Measurements from ENCODE around the gene ST8SIA5. TPM values are rescaled to one million over a fixed set of nuclear protein-coding genes. Genes with fewer than 3 reads are reported as not detected.

Gene ST8SIA5
- total and polyA plus RNA-seq, 2 experiments from 2014 or later = 3.3 to 4.8 TPM

DNA sequence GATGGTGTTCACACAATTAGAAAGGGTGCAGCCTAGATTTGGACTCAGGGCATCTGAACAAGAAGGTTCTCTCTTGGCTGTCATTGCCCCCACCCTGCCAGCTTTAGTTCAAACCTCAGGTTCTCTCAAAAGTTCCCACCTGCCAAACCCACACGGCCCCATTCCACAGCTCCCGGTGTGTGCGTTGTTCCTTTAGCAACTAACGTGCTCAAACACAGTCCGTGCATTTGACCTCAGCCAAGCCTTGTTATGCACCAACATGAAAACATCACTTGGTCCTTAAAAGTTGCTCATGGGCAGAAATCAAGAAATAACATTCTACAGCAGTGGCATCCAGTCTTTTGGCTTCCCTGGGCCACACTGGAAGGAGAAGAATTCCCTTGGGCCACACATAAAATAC is 131.8 kb downstream of the ST8SIA5 start (continued):
- TF ChIP-seq, protein P1, sequence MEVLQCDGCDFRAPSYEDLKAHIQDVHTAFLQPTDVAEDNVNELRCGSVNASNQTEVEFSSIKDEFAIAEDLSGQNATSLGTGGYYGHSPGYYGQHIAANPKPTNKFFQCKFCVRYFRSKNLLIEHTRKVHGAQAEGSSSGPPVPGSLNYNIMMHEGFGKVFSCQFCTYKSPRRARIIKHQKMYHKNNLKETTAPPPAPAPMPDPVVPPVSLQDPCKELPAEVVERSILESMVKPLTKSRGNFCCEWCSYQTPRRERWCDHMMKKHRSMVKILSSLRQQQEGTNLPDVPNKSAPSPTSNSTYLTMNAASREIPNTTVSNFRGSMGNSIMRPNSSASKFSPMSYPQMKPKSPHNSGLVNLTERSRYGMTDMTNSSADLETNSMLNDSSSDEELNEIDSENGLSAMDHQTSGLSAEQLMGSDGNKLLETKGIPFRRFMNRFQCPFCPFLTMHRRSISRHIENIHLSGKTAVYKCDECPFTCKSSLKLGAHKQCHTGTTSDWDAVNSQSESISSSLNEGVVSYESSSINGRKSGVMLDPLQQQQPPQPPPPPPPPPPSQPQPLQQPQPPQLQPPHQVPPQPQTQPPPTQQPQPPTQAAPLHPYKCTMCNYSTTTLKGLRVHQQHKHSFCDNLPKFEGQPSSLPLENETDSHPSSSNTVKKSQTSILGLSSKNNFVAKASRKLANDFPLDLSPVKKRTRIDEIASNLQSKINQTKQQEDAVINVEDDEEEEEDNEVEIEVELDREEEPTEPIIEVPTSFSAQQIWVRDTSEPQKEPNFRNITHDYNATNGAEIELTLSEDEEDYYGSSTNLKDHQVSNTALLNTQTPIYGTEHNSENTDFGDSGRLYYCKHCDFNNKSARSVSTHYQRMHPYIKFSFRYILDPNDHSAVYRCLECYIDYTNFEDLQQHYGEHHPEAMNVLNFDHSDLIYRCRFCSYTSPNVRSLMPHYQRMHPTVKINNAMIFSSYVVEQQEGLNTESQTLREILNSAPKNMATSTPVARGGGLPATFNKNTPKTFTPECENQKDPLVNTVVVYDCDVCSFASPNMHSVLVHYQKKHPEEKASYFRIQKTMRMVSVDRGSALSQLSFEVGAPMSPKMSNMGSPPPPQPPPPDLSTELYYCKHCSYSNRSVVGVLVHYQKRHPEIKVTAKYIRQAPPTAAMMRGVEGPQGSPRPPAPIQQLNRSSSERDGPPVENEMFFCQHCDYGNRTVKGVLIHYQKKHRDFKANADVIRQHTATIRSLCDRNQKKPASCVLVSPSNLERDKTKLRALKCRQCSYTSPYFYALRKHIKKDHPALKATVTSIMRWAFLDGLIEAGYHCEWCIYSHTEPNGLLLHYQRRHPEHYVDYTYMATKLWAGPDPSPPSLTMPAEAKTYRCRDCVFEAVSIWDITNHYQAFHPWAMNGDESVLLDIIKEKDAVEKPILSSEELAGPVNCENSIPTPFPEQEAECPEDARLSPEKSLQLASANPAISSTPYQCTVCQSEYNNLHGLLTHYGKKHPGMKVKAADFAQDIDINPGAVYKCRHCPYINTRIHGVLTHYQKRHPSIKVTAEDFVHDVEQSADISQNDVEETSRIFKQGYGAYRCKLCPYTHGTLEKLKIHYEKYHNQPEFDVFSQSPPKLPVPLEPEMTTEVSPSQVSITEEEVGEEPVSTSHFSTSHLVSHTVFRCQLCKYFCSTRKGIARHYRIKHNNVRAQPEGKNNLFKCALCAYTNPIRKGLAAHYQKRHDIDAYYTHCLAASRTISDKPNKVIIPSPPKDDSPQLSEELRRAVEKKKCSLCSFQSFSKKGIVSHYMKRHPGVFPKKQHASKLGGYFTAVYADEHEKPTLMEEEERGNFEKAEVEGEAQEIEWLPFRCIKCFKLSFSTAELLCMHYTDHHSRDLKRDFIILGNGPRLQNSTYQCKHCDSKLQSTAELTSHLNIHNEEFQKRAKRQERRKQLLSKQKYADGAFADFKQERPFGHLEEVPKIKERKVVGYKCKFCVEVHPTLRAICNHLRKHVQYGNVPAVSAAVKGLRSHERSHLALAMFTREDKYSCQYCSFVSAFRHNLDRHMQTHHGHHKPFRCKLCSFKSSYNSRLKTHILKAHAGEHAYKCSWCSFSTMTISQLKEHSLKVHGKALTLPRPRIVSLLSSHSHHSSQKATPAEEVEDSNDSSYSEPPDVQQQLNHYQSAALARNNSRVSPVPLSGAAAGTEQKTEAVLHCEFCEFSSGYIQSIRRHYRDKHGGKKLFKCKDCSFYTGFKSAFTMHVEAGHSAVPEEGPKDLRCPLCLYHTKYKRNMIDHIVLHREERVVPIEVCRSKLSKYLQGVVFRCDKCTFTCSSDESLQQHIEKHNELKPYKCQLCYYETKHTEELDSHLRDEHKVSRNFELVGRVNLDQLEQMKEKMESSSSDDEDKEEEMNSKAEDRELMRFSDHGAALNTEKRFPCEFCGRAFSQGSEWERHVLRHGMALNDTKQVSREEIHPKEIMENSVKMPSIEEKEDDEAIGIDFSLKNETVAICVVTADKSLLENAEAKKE (CRISPR knock-in tag; IDR thresholded peaks at IDR 0.05) = no peak
- TF ChIP-seq, protein P2, sequence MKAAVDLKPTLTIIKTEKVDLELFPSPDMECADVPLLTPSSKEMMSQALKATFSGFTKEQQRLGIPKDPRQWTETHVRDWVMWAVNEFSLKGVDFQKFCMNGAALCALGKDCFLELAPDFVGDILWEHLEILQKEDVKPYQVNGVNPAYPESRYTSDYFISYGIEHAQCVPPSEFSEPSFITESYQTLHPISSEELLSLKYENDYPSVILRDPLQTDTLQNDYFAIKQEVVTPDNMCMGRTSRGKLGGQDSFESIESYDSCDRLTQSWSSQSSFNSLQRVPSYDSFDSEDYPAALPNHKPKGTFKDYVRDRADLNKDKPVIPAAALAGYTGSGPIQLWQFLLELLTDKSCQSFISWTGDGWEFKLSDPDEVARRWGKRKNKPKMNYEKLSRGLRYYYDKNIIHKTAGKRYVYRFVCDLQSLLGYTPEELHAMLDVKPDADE (IDR thresholded peaks at IDR 0.05) = no peak
- TF ChIP-seq NANOG (IDR thresholded peaks at IDR 0.05; ENCODE audit: borderline replicate concordance) = no peak

DNA sequence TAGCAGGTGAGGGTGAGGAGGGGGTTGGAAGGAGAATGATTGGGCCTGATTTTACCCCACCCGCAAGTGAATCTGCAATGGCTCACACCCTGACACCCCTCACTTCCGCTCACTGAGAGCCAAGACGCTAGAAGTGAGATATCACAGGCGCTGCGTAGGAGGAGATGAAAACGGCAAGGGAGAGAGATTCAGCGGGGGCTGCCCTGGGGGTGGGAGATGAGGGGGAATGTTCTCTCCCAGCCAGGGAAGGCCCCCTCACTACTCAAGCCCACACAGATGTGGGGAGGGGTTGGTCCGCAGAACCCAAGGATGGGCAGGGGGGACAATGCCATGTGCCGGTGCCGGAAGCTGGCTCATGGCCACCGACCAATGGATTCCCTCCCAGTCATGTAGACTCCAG is 132.7 kb downstream of the ST8SIA5 start:
- H3K4me1 Mint-ChIP-seq = peaks cover 6% of the 10 kb centered on the region; the same call in 2 of the 3 replicates
- Histone ChIP-seq H3K4me2 (no peak overlapping the region), H4K20me1 (replicated peaks; ENCODE audit: insufficient read depth) (no peaks in the 10 kb centered on the region), H3K79me2 (replicated peaks; ENCODE audit: insufficient read depth) (no peaks in the 10 kb centered on the region), H3K9me2 (ENCODE audit: insufficient read depth) (no peaks in the 10 kb centered on the region), H3K4me3 (no peak overlapping the region), H3K27ac (ENCODE audit: low read depth) (no peak overlapping the region), H3K4me1 (ENCODE audit: insufficient read depth) (no peaks in the 10 kb centered on the region), H2AFZ (peak overlapping the region; percentile 73), H3K27me3 (ENCODE audit: insufficient read depth) (no peaks in the 10 kb centered on the region), H3K36me3 (ENCODE audit: insufficient read depth) (no peaks in the 10 kb centered on the region), H3F3A (replicated peaks; ENCODE audit: low read depth) (no peaks in the 10 kb centered on the region)
- no peak overlapping the region for H3K4me3 Mint-ChIP-seq
- TF ChIP-seq ZNF331 (CRISPR knock-in tag; IDR thresholded peaks at IDR 0.05; ENCODE audit: low read depth) (no peak), EZH2 (IDR thresholded peaks at IDR 0.05; ENCODE audit: low read depth, unreplicated experiment) (no peak), ZNF114 (CRISPR knock-in tag; IDR thresholded peaks at IDR 0.05) (no peak), POLR2AphosphoS5 (IDR thresholded peaks at IDR 0.05; ENCODE audit: low read depth) (no peak), JUNB (IDR thresholded peaks at IDR 0.05; ENCODE audit: unreplicated experiment) (no peak), NANOG (IDR thresholded peaks at IDR 0.05; ENCODE audit: borderline replicate concordance) (no peak)
- TF ChIP-seq, protein P3, sequence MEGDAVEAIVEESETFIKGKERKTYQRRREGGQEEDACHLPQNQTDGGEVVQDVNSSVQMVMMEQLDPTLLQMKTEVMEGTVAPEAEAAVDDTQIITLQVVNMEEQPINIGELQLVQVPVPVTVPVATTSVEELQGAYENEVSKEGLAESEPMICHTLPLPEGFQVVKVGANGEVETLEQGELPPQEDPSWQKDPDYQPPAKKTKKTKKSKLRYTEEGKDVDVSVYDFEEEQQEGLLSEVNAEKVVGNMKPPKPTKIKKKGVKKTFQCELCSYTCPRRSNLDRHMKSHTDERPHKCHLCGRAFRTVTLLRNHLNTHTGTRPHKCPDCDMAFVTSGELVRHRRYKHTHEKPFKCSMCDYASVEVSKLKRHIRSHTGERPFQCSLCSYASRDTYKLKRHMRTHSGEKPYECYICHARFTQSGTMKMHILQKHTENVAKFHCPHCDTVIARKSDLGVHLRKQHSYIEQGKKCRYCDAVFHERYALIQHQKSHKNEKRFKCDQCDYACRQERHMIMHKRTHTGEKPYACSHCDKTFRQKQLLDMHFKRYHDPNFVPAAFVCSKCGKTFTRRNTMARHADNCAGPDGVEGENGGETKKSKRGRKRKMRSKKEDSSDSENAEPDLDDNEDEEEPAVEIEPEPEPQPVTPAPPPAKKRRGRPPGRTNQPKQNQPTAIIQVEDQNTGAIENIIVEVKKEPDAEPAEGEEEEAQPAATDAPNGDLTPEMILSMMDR (conservative IDR thresholded peaks at IDR 0.05; ENCODE audit: low read depth in 2 of 2) = no peak
- TF ChIP-seq, protein P2 (IDR thresholded peaks at IDR 0.05) = no peak
- ATAC-seq = no peak
- no peaks in the 10 kb centered on the region for H3K9me3 Mint-ChIP-seq
- H3K36me3 Mint-ChIP-seq (ENCODE audit: low read depth) = no peaks in the 10 kb centered on the region
- H3K27ac Mint-ChIP-seq = no peak overlapping the region
- DNase-seq (ENCODE audit: low spot score) = no peak
- peaks cover 3% of the 10 kb centered on the region for H3K27me3 Mint-ChIP-seq (ENCODE audit: insufficient read depth, low read depth, poor library complexity)
